ENCODE results near the gene CYRIA.

Gene CYRIA

GRCh38 chr2:16637304-16637703, 28.3 kb downstream of the CYRIA start:
- DNase-seq (ENCODE audit: extremely low read depth, low read depth), result no peak
- TF ChIP-seq CTCF (IDR thresholded peaks at IDR 0.05; ENCODE audit: low read depth, low read length), result no peak

- DNase-seq (ENCODE audit: extremely low read depth, low read depth), result no peak
- no peak for TF ChIP-seq CTCF (IDR thresholded peaks at IDR 0.05; ENCODE audit: low read depth, low read length)
Observed at GRCh38 chr2:16635791-16636699, 29.6 kb downstream of the CYRIA start.

GRCh38 chr2:16633621-16634430, 31.8 kb downstream of the CYRIA start:
- DNase-seq (ENCODE audit: extremely low read depth, low read depth), result no peak
- TF ChIP-seq CTCF (IDR thresholded peaks at IDR 0.05; ENCODE audit: low read depth, low read length), result no peak

- no peak for TF ChIP-seq CTCF (IDR thresholded peaks at IDR 0.05; ENCODE audit: low read depth, low read length)
Observed at GRCh38 chr2:16632598-16632997, 33.0 kb downstream of the CYRIA start.

GRCh38 chr2:16630463-16630862, 35.2 kb downstream of the CYRIA start:
- no peak for DNase-seq (ENCODE audit: extremely low read depth, low read depth)
- no peak for TF ChIP-seq CTCF (IDR thresholded peaks at IDR 0.05; ENCODE audit: low read depth, low read length)

More at GRCh38 chr2:16632598-16632997, 33.0 kb downstream of the CYRIA start:
- no peak for DNase-seq (ENCODE audit: extremely low read depth, low read depth)

GRCh38 chr2:16629770-16630169, 35.9 kb downstream of the CYRIA start:
- no peak for TF ChIP-seq CTCF (IDR thresholded peaks at IDR 0.05; ENCODE audit: low read depth, low read length)
- DNase-seq (ENCODE audit: extremely low read depth, low read depth), result no peak

- no peak for TF ChIP-seq CTCF (IDR thresholded peaks at IDR 0.05; ENCODE audit: low read depth, low read length)
- DNase-seq (ENCODE audit: extremely low read depth, low read depth), result no peak
Observed at GRCh38 chr2:16629044-16629443, 36.6 kb downstream of the CYRIA start.

Data from AG09319 (cell line).